Esophagus muscularis mucosa (tissue), 4 donors: Measurements from ENCODE around the gene CDH10.

Experiments
- CTCF ChIP-seq, 3 experiments: fragments of 200-600 bp in 2 of 3; fragments of 450-650 bp in 1 of 3; sonication (generic) in 2 of 3; IDR thresholded peaks; one replicate each; pipeline ENCODE4 v1.5.1; 2017 to 2019; ENCODE audit warnings: antibody characterized with exemption in 3 of 3, mild to moderate bottlenecking in 2 of 3, moderate library complexity in 1 of 3
- EP300 ChIP-seq: sonication (generic); formaldehyde crosslinking; IDR thresholded peaks from one replicate; pipeline ENCODE4 v1.6.1; 2017; ENCODE audit warnings: antibody characterized with exemption
- POLR2A ChIP-seq: fragments of 450-650 bp; IDR thresholded peaks from one replicate; pipeline ENCODE4 v1.6.1; 2017; ENCODE audit warnings: antibody characterized with exemption, moderate library complexity, mild to moderate bottlenecking, low read depth
- POLR2AphosphoS5 ChIP-seq, 2 donors: sonication (generic); formaldehyde crosslinking; IDR thresholded peaks; one replicate each; pipeline ENCODE4 v1.6.1; 2017; ENCODE audit warnings: antibody characterized with exemption in 2 of 2

- TF ChIP-seq CTCF (IDR thresholded peaks at IDR 0.05): no peak
- no peak for TF ChIP-seq EP300
- no peak for TF ChIP-seq POLR2AphosphoS5 (IDR thresholded peaks at IDR 0.05)
- TF ChIP-seq POLR2A: no peak
Observed at GRCh38 chr5:24555229-24555628, 89.5 kb downstream of the CDH10 start.
